IPS DF 4.7 (cell line): Measurements from ENCODE around the gene TEX11.
"Not testable (repeated sequence)": the region's sequence is repeated elsewhere in the genome, so short reads cannot be mapped to it uniquely, and the experiment has no call there.

Experiments
- DNase-seq: peaks from one replicate; pipeline ENCODE4 v3.0.0-alpha.2; 2013; ENCODE audit warnings: low spot score; ENCODE audit errors: extremely low read depth

TEX11 gene

GRCh38 chrX:70605352-70605751, 303.2 kb downstream of the TEX11 start:
- no peak for DNase-seq

GRCh38 chrX:70592091-70592490, 316.4 kb downstream of the TEX11 start:
- DNase-seq, result no peak

- DNase-seq, result not testable (repeated sequence)
Measured at GRCh38 chrX:70587158-70587557, 321.4 kb downstream of the TEX11 start.

- DNase-seq, result no peak
Measured at GRCh38 chrX:70577442-70577841, 331.1 kb downstream of the TEX11 start.

- DNase-seq, result not testable (repeated sequence)
Measured at GRCh38 chrX:70569922-70570576, 338.5 kb downstream of the TEX11 start.

GRCh38 chrX:70554948-70555347, 353.6 kb downstream of the TEX11 start:
- no peak for DNase-seq

GRCh38 chrX:70554523-70554922, 354.0 kb downstream of the TEX11 start:
- no peak for DNase-seq

- DNase-seq, result no peak
Measured at GRCh38 chrX:70554081-70554480, 354.4 kb downstream of the TEX11 start.

- no peak for DNase-seq
Measured at GRCh38 chrX:70553516-70553915, 355.0 kb downstream of the TEX11 start.

GRCh38 chrX:70552130-70552704, 356.3 kb downstream of the TEX11 start:
- DNase-seq, result no peak

- DNase-seq, result no peak
Measured at GRCh38 chrX:70549429-70549828, 359.1 kb downstream of the TEX11 start.

- no peak for DNase-seq
Measured at GRCh38 chrX:70535198-70535597, 373.3 kb downstream of the TEX11 start.

- DNase-seq, result no peak
Measured at GRCh38 chrX:70527610-70528345, 380.7 kb downstream of the TEX11 start.

GRCh38 chrX:70527053-70527452, 381.5 kb downstream of the TEX11 start:
- no peak for DNase-seq

GRCh38 chrX:70525733-70526132, 382.8 kb downstream of the TEX11 start:
- DNase-seq, result no peak

- not testable (repeated sequence) for DNase-seq
Measured at GRCh38 chrX:70515692-70516091, 392.8 kb downstream of the TEX11 start.

- not testable (repeated sequence) for DNase-seq
Measured at GRCh38 chrX:70515270-70515669, 393.2 kb downstream of the TEX11 start.

- no peak for DNase-seq
Measured at GRCh38 chrX:70509078-70509477, 399.4 kb downstream of the TEX11 start.

GRCh38 chrX:70508296-70508911, 400.1 kb downstream of the TEX11 start:
- no peak for DNase-seq

GRCh38 chrX:70505451-70505841, 403.1 kb downstream of the TEX11 start:
- DNase-seq, result no peak

- DNase-seq, result no peak
Measured at GRCh38 chrX:70504772-70505450, 403.6 kb downstream of the TEX11 start.

GRCh38 chrX:70500826-70501225, 407.7 kb downstream of the TEX11 start:
- no peak for DNase-seq
